ENCODE data around the gene CAMK1D. TPM values are rescaled to one million over a fixed set of nuclear protein-coding genes. Genes with fewer than 3 reads are reported as not detected.

The CAMK1D gene
- total RNA-seq, 1 donor from 2014 or later = 58.8 TPM

GRCh38 chr10:12822893-12823170 lies 473.5 kb downstream of the CAMK1D start:
- POLR2A ChIA-PET = no interaction called here
- H3K9me3 Mint-ChIP-seq = no peaks in the 10 kb centered on the region
- H3K27ac Mint-ChIP-seq = no peak overlapping the region
- peaks cover 90% of the 10 kb centered on the region for H3K36me3 Mint-ChIP-seq (ENCODE audit: low read depth)
- intact Hi-C loops (cut with micrococcal nuclease) = no loop called here
- CTCF ChIA-PET = no interaction called here
- no peak overlapping the region for H3K4me3 Mint-ChIP-seq
- no peak for ATAC-seq (ENCODE audit: low read depth)
- no peak for DNase-seq
- no peaks in the 10 kb centered on the region for H3K27me3 Mint-ChIP-seq
- H3K4me1 Mint-ChIP-seq = no peaks in the 10 kb centered on the region
- no peak for TF ChIP-seq CTCF (IDR thresholded peaks at IDR 0.05)

- intact Hi-C loops (cut with micrococcal nuclease) = no loop called here
- Mint-ChIP-seq H3K36me3 (ENCODE audit: low read depth) (peaks cover 90% of the 10 kb centered on the region), H3K27me3 (no peaks in the 10 kb centered on the region), H3K4me1 (no peaks in the 10 kb centered on the region), H3K4me3 (no peak overlapping the region), H3K27ac (peak overlapping the region; percentile 10), H3K9me3 (no peaks in the 10 kb centered on the region)
- no peak for DNase-seq
- ChIA-PET CTCF (no interaction called here), POLR2A (no interaction called here)
- TF ChIP-seq CTCF (IDR thresholded peaks at IDR 0.05) = no peak
- no peak for ATAC-seq (ENCODE audit: low read depth)
Observed at GRCh38 chr10:12823328-12823727, 474.0 kb downstream of the CAMK1D start.

- H3K9me3 Mint-ChIP-seq = no peaks in the 10 kb centered on the region
- intact Hi-C loops (cut with micrococcal nuclease) = no loop called here
- no peak for ATAC-seq (ENCODE audit: low read depth)
- ChIA-PET CTCF (no interaction called here), POLR2A (no interaction called here)
- no peaks in the 10 kb centered on the region for H3K27me3 Mint-ChIP-seq
- H3K27ac Mint-ChIP-seq = no peak overlapping the region
- DNase-seq = no peak
- peaks cover 90% of the 10 kb centered on the region for H3K36me3 Mint-ChIP-seq (ENCODE audit: low read depth)
- no peak overlapping the region for H3K4me3 Mint-ChIP-seq
- TF ChIP-seq CTCF (IDR thresholded peaks at IDR 0.05) = no peak
- H3K4me1 Mint-ChIP-seq = no peaks in the 10 kb centered on the region
Observed at GRCh38 chr10:12825260-12825849, 476.0 kb downstream of the CAMK1D start.

- ChIA-PET CTCF (no interaction called here), POLR2A (interaction anchor here (0.6 kb wide), 1 partner anchor 34 kb away, joined by 3 read pairs; no protein-coding TSS in a partner anchor)
- intact Hi-C loops (cut with micrococcal nuclease) = no loop called here
- no peak for ATAC-seq (ENCODE audit: low read depth)
- Mint-ChIP-seq H3K27me3 (no peaks in the 10 kb centered on the region), H3K36me3 (ENCODE audit: low read depth) (peaks cover 90% of the 10 kb centered on the region), H3K4me3 (no peak overlapping the region), H3K27ac (no peak overlapping the region), H3K9me3 (no peaks in the 10 kb centered on the region), H3K4me1 (no peaks in the 10 kb centered on the region)
- TF ChIP-seq CTCF (IDR thresholded peaks at IDR 0.05) = no peak
- DNase-seq = no peak
Observed at GRCh38 chr10:12826800-12827372, 477.5 kb downstream of the CAMK1D start.

GRCh38 chr10:12828736-12829135 lies 479.4 kb downstream of the CAMK1D start:
- TF ChIP-seq CTCF (IDR thresholded peaks at IDR 0.05) = no peak
- Mint-ChIP-seq H3K27ac (no peak overlapping the region), H3K36me3 (ENCODE audit: low read depth) (peaks cover 85% of the 10 kb centered on the region), H3K4me1 (no peaks in the 10 kb centered on the region), H3K9me3 (no peaks in the 10 kb centered on the region), H3K4me3 (no peak overlapping the region), H3K27me3 (no peaks in the 10 kb centered on the region)
- ATAC-seq (ENCODE audit: low read depth) (no peak), DNase-seq (no peak)
- intact Hi-C loops (cut with micrococcal nuclease) = no loop called here
- ChIA-PET CTCF (no interaction called here), POLR2A (no interaction called here)

Measured in activated B cell treated with CpG ODN at 0.5 μM for 24 hours (primary cell).